IMR-90 (cell line): ENCODE measurements around the gene ISG20.

Experiments used
- BHLHE40 ChIP-seq: fragments of 150-350 bp; IDR thresholded peaks from 2 replicates; pipeline ENCODE4 v1.6.1; 2016; ENCODE audit warnings: mild to moderate bottlenecking, low read depth, low read length
- CEBPB ChIP-seq: IDR thresholded peaks from 2 replicates; pipeline ENCODE4 v1.6.1; 2012; ENCODE audit warnings: low read depth, low read length, improper control_type of control experiment
- CTCF ChIP-seq: conservative IDR thresholded peaks from 2 replicates; pipeline ENCODE4 v1.5.1; 2012; ENCODE audit warnings: mild to moderate bottlenecking, low read depth, low read length, improper control_type of control experiment
- POLR2A ChIP-seq: IDR thresholded peaks from 2 replicates; pipeline ENCODE4 v1.6.1; 2012; ENCODE audit warnings: mild to moderate bottlenecking, low read depth, low read length
- RAD21 ChIP-seq: IDR thresholded peaks from 2 replicates; pipeline ENCODE4 v1.6.1; 2012; ENCODE audit warnings: low read length, improper control_type of control experiment
- RCOR1 ChIP-seq: IDR thresholded peaks from 2 replicates; pipeline ENCODE4 v1.6.1; 2012; ENCODE audit warnings: mild to moderate bottlenecking, low read length, improper control_type of control experiment; ENCODE audit not compliant: insufficient replicate concordance
- USF2 ChIP-seq: fragments of 150-350 bp; IDR thresholded peaks from 2 replicates; pipeline ENCODE4 v1.6.1; 2017; ENCODE audit warnings: mild to moderate bottlenecking, antibody characterized with exemption, low read length, low read depth

GRCh38 chr15:88656760-88657221 is 18.0 kb downstream of the ISG20 start:
- TF ChIP-seq CTCF (no peak), CEBPB (no peak), RAD21 (no peak), POLR2A (no peak), RCOR1 (no peak), BHLHE40 (no peak), USF2 (no peak)
